Hepatocyte (in vitro differentiated cells): Measurements from ENCODE around the gene NCLN. TPM values are rescaled to one million over a fixed set of nuclear protein-coding genes. Genes with fewer than 3 reads are reported as not detected.

ENCODE experiments used
- DNase-seq: peaks from one replicate; pipeline ENCODE4 v3.0.0-alpha.2; 2016; ENCODE audit warnings: low spot score
- H2AFZ ChIP-seq: fragments of 200-600 bp; sonication (generic); 2 replicates; pipeline ENCODE4 v1.6.0; 2016; ENCODE audit warnings: antibody characterized with exemption, mild to moderate bottlenecking
- H3K27ac ChIP-seq: fragments of 200-600 bp; sonication (generic); 2 replicates; pipeline ENCODE4 v1.5.1; 2016; ENCODE audit warnings: mild to moderate bottlenecking
- H3K27me3 ChIP-seq: fragments of 200-600 bp; sonication (generic); 2 replicates; pipeline ENCODE4 v1.6.1; 2016
- H3K36me3 ChIP-seq: fragments of 200-600 bp; sonication (generic); replicated peaks from 2 replicates; pipeline ENCODE4 v1.5.1; 2016; ENCODE audit warnings: low read depth; ENCODE audit not compliant: insufficient read depth
- H3K4me1 ChIP-seq: fragments of 200-600 bp; sonication (generic); 2 replicates; pipeline ENCODE4 v1.5.1; 2016; ENCODE audit warnings: mild to moderate bottlenecking, moderate library complexity; ENCODE audit not compliant: insufficient read depth
- H3K4me2 ChIP-seq: fragments of 200-600 bp; sonication (generic); 2 replicates; pipeline ENCODE4 v1.6.0; 2016
- H3K4me3 ChIP-seq: fragments of 200-600 bp; sonication (generic); 2 replicates; pipeline ENCODE4 v1.5.1; 2016; ENCODE audit warnings: mild to moderate bottlenecking
- H3K79me2 ChIP-seq: fragments of 200-600 bp; sonication (generic); 2 replicates; pipeline ENCODE4 v1.6.0; 2017; ENCODE audit warnings: mild to moderate bottlenecking
- H3K9me2 ChIP-seq: fragments of 200-600 bp; sonication (generic); replicated peaks from 2 replicates; pipeline ENCODE4 v1.6.0; 2017; ENCODE audit warnings: mild to moderate bottlenecking; ENCODE audit not compliant: insufficient read depth
- H3K9me3 ChIP-seq: fragments of 200-600 bp; sonication (generic); 2 replicates; pipeline ENCODE4 v1.5.1; 2016; ENCODE audit warnings: low read depth, mild to moderate bottlenecking
- H4K20me1 ChIP-seq: fragments of 200-600 bp; sonication (generic); 2 replicates; pipeline ENCODE4 v1.6.0; 2016; ENCODE audit warnings: mild to moderate bottlenecking; ENCODE audit not compliant: insufficient read depth, poor library complexity, severe bottlenecking
- EZH2 ChIP-seq: fragments of 200-600 bp; sonication (generic); IDR thresholded peaks from 2 replicates; pipeline ENCODE4 v1.6.1; 2016; ENCODE audit warnings: antibody characterized with exemption, mild to moderate bottlenecking, borderline replicate concordance
- EZH2phosphoT487 ChIP-seq: fragments of 200-600 bp; sonication (generic); IDR thresholded peaks from one replicate; pipeline ENCODE4 v1.6.1; 2018; ENCODE audit warnings: antibody characterized with exemption, mild to moderate bottlenecking, low read depth, moderate library complexity; ENCODE audit not compliant: unreplicated experiment, severe bottlenecking
- WGBS: methylation state at CpG from one replicate; pipeline ENCODE4 v1.1.6; 2016; ENCODE audit warnings: low lambda C conversion rate; ENCODE audit errors: missing lambda C conversion rate; 5-methylcytosine and 5-hydroxymethylcytosine counted together
- polyA plus RNA-seq: library from polyadenylated mRNA; unstranded; fragments of >200 nt; fragmentation: Nextera tagmentation; extraction: Ambion mirVana; gene quantifications from 2 replicates; pipeline ENCODE4 v1.2.1, GENCODE V29; 2016
- total RNA-seq: library from RNA; depleted of rRNA; stranded (reverse); fragments of >200 nt; gene quantifications from 2 replicates; pipeline ENCODE4 v1.2.3, GENCODE V29; 2014
- TF ChIP-seq, protein P1 (sequence below): fragments of 200-600 bp; sonication (generic); IDR thresholded peaks from 2 replicates; pipeline ENCODE4 v1.5.1; 2016; ENCODE audit warnings: antibody characterized with exemption, mild to moderate bottlenecking; ENCODE audit not compliant: poor library complexity

Gene NCLN
- total and polyA plus RNA-seq, 2 experiments from 2014 or later: 44.9 to 94.2 TPM

DNA sequence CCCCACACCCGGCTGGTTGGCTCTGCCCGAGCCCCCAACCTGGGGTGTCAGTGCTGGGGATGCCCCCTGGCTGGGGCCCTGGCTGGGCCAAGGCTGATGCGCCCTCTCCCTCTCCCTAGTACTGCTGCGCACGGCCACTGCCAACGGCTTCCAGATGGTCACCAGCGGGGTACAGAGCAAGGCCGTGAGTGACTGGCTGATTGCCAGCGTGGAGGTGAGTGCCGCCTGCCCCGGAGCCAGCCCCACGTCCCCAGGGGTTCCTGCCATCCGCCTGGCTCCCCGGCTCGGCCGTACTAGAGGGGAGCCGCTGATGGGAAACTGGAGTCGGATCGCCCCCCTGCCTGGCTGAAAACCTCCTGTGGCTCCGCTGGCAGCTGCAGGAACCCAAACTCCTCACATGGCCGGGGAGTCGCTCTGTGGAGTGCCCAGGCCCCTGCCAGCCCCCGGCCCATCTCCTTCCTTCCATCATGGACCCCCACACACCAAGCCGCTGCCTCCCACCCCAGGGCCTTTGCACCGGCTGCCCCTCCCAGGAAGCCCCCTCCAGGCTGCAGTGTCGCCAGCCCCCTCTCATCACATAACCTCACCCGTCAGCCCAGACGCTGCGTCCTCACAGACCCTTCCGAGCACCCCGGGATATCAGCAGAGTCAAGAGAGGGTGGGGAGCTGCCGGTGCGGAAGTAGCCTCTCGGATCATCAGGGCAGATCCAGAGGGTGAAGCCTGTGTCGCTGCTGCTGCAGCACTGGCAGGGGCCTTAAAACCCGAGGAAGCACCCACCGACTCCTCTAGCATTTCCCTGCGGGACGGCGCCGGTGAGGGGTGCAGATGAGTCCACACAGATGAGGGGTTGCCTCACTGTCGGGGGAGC, 10.6 kb downstream of the NCLN start:
- Histone ChIP-seq H3K4me3 (no peak overlapping the region), H3K27me3 (no peaks in the 10 kb centered on the region), H3K4me2 (no peak overlapping the region), H3K36me3 (no peaks in the 10 kb centered on the region), H2AFZ (no peak overlapping the region), H3K79me2 (peaks cover 7% of the 10 kb centered on the region), H3K9me3 (no peaks in the 10 kb centered on the region), H3K27ac (no peak overlapping the region), H3K9me2 (no peaks in the 10 kb centered on the region), H3K4me1 (no peaks in the 10 kb centered on the region), H4K20me1 (no peaks in the 10 kb centered on the region)
- DNase-seq: no peak
- TF ChIP-seq EZH2phosphoT487: no peak
- TF ChIP-seq EZH2: no peak
- TF ChIP-seq, protein P1, sequence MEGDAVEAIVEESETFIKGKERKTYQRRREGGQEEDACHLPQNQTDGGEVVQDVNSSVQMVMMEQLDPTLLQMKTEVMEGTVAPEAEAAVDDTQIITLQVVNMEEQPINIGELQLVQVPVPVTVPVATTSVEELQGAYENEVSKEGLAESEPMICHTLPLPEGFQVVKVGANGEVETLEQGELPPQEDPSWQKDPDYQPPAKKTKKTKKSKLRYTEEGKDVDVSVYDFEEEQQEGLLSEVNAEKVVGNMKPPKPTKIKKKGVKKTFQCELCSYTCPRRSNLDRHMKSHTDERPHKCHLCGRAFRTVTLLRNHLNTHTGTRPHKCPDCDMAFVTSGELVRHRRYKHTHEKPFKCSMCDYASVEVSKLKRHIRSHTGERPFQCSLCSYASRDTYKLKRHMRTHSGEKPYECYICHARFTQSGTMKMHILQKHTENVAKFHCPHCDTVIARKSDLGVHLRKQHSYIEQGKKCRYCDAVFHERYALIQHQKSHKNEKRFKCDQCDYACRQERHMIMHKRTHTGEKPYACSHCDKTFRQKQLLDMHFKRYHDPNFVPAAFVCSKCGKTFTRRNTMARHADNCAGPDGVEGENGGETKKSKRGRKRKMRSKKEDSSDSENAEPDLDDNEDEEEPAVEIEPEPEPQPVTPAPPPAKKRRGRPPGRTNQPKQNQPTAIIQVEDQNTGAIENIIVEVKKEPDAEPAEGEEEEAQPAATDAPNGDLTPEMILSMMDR: no peak
- 96% methylated on average over 31 of the region's 42 CpGs for WGBS

GRCh38 chr19:3196933-3197205, 11.1 kb downstream of the NCLN start:
- Histone ChIP-seq H3K27ac (no peak overlapping the region), H2AFZ (no peak overlapping the region), H3K4me3 (no peak overlapping the region), H3K4me2 (no peak overlapping the region), H4K20me1 (no peaks in the 10 kb centered on the region), H3K9me3 (no peaks in the 10 kb centered on the region), H3K79me2 (peaks cover 1% of the 10 kb centered on the region), H3K9me2 (no peaks in the 10 kb centered on the region), H3K36me3 (no peaks in the 10 kb centered on the region), H3K4me1 (no peaks in the 10 kb centered on the region), H3K27me3 (no peaks in the 10 kb centered on the region)
- no peak for DNase-seq
- 98% methylated on average over 14 of the region's 14 CpGs for WGBS
- TF ChIP-seq EZH2phosphoT487 (no peak), EZH2 (no peak)
- TF ChIP-seq, protein P1: no peak

DNA sequence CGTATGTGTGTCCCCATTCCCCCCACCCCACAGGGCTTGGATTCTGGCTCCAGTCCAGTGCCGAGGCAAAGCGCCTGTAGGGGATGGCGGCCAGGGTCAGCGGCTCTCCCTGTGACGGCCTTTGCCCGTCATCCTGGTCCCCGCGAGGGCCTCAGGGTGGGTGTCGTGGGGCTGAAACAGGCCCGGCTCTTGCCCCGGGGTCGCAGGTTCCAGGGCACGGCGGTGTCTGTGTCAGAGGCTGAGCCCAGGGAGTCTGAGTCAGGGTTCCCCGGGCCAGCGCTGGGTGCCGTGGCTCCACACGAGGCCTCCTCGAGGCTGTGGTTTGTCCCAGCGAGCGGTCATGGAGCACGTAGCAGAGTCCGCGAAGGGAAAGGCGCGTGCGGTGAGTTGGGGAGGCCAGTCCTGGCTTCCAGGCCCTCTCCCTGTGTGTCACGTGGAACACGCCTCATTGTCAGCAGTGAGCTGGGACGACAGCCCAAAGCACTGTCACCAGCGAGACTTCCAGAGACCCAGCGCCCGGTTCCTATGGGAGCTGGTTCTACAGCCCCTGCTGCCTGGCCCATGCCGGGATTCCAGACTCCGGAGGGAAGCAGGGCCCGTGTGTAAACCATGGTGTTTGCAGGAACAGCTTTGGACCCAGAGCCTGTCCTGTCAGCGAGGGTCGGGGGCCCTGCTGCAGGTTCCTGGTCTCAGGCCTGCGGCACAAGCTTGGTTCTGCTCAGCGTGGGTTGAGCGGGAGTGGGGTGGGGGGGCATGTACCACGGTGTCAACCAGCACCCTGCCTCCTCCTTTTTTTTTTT, 13.4 kb downstream of the NCLN start:
- Histone ChIP-seq H4K20me1 (no peaks in the 10 kb centered on the region), H3K36me3 (no peaks in the 10 kb centered on the region), H3K9me3 (no peaks in the 10 kb centered on the region), H3K4me1 (no peaks in the 10 kb centered on the region), H3K9me2 (no peaks in the 10 kb centered on the region), H3K27me3 (no peaks in the 10 kb centered on the region), H3K4me3 (no peak overlapping the region), H3K27ac (no peak overlapping the region), H3K79me2 (no peaks in the 10 kb centered on the region), H3K4me2 (no peak overlapping the region), H2AFZ (no peak overlapping the region)
- 97% methylated on average over 35 of the region's 43 CpGs for WGBS
- TF ChIP-seq, protein P1: no peak
- TF ChIP-seq EZH2: no peak
- no peak for TF ChIP-seq EZH2phosphoT487
- DNase-seq: no peak
